Ovary (tissue), 3 donors: ENCODE results near the gene LRP1.

Experiments used
- CTCF ChIP-seq, 3 donors: fragments of 450-650 bp in 2 of 3; fragments of 200-600 bp in 1 of 3; IDR thresholded peaks; one replicate each; pipeline versions ENCODE4 v1.5.1 to v1.8.0; 2016 to 2022; ENCODE audit warnings: antibody characterized with exemption in 3 of 3, mild to moderate bottlenecking in 1 of 3
- EP300 ChIP-seq: sonication (generic); formaldehyde crosslinking; IDR thresholded peaks from one replicate; pipeline ENCODE4 v1.6.1; 2017; ENCODE audit warnings: antibody characterized with exemption
- POLR2A ChIP-seq: fragments of 450-650 bp; IDR thresholded peaks from one replicate; pipeline ENCODE4 v1.6.1; 2017; ENCODE audit warnings: antibody characterized with exemption, mild to moderate bottlenecking, moderate library complexity
- donor health status: DM: no; HTN: no; CAD: no.

GRCh38 chr12:57200497-57200896 lies 72.2 kb downstream of the LRP1 start:
- TF ChIP-seq CTCF (IDR thresholded peaks at IDR 0.05) (no peak), POLR2A (no peak), EP300 (no peak)
